Fibroblast of skin of abdomen (primary cell): ENCODE measurements around the gene RPS29.
"Not testable (repeated sequence)": the region's sequence is repeated elsewhere in the genome, so short reads cannot be mapped to it uniquely, and the experiment has no call there.

Experiments used
- DNase-seq: peaks from one replicate; pipeline ENCODE4 v3.0.0-alpha.2; 2013

The RPS29 gene

DNA sequence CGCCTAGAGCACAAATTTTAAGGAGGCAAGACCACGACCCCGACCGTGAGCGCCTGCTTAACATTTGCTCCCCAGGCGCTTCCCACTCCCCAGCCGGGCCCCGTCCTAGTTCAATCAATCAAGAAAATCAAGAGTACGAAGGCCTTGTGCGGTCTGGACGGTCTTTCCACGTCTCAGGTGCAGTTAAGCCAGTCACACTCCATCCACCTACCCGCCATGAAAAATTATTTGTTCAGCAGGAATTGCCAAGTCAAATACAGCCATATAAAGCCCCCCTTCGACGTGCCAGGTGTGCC lies 12.0 kb upstream of the RPS29 start:
- no peak for DNase-seq

DNA sequence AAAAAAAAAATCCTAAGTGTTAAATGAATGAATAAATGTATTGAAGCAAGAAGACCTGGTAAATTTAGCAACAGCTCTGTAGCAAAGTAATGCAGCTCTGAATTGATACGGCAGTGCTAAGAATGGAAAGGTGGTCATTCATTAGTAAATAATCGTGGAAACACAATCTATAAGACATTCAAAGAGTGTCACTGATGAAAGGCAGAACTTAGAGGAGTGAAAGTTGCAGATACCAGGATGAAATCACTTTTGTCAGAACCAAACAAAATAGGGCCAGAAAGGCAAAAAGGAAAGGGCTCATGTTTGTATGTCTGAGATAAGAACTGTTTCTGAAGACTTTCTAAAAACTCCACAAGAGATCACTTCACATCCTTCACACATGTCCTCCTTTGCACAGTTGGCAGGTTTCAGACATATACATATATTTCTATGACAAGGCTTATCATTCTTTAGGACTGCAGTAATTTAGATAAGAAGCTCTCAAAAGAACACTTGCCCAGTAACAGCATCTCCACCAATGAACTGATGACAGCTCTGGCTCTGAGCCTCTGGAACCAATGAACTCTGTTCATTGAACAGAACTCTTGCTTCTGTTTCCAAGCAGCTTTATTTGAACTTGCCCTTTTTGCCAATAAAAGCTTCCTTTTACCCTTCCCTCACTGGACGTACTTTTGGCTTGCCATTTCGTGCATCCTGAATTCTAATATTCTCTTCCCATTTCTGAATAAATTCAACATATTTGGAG lies 8.3 kb upstream of the RPS29 start:
- no peak for DNase-seq

DNA sequence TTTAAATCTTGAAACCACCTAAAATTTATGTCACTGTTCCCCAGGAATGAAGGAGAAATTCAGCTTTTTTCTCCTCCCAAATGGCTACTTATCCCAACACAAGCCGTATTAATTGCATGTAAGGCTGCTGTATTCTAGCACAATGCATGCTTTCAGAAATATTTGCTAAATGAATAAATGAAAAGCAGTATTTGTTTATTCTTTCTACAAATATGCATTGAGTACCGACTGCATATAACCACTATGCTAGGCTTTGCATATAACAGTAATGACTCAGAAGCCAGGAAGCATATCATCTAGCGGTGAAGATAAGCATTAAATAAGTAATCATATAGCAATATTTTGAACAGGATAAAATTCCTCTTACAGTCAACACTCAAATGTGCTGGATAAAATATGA lies 6.8 kb upstream of the RPS29 start:
- peak; percentile 63 for DNase-seq

DNA sequence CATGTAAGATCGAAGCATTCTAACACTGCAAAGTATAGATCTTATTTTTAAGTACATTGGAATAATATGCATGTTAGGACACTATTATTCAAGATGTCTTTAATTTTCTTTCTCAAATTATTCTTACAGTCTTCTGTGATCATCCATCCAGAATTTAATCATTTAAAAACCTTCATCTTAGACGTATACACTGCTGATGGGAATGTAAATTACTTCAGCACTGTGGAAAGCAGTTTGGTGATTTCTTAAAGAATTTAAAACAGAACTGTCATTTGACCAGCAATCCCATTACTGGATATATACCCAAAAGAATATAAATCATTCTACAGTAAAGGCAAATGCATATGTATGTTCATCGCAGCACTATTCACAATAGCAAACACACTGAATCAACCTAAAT lies 3.2 kb upstream of the RPS29 start:
- DNase-seq = no peak

DNA sequence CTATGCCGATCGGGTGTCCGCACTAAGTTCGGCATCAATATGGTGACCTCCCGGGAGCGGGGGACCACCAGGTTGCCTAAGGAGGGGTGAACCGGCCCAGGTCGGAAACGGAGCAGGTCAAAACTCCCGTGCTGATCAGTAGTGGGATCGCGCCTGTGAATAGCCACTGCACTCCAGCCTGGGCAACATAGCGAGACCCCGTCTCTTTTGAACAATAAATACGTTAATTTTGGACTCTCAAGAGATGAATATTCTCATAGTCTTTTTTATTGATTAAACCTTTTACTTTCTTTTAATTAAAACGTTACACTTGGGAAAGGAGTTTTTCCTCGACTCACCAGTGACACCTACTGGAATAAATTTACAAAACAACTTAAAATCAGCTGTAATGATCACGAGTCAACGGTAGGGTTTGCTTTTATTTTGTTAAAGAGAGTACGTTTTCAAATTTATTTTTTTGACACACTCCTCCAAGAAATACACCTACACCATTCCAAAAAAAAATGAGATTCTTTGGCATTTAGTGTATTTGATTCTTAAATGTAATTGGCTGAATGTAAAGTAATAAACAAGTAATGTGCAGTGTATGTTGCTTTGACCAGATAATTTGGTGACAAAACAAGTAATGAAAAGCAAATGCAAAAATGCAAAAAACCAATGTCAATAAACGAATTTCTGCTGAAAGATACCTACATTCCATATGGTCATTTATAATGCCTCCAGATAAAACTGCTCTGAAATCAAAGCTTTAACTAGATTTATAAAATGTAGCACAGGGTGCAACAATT lies 687 bp upstream of the RPS29 start:
- DNase-seq = peak; percentile 79

DNA sequence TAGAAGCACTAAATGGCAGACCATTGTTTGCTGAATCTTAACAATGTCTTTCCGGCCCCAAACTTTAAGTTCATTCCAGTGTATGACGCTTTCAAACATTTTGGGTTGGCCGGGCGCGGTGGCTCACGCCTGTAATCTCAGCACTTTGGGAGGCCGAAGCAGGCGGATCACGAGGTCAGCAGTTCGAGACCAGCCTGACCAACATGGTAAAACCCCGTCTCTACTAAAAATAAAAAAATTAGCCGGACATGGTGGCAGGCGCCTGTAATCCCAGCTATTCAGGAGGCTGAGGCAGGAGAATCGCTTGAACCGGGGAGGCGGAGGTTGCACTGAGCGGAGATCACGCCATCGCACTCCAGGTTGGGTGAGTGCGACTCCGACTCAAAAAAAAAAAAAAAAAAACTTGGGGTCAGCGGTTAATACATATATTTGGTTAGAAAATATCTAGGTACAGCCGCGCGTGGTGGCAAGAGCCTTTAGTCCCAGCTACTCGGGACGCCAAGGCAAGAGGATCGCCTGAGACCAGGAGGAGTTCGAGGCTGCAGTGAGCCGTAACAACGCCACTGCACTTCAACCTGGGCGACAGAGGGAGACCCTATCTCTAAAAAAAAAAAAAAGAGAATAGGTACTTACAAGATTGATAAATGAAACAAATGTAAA lies 1.1 kb downstream of the RPS29 start:
- not testable (repeated sequence) for DNase-seq

DNA sequence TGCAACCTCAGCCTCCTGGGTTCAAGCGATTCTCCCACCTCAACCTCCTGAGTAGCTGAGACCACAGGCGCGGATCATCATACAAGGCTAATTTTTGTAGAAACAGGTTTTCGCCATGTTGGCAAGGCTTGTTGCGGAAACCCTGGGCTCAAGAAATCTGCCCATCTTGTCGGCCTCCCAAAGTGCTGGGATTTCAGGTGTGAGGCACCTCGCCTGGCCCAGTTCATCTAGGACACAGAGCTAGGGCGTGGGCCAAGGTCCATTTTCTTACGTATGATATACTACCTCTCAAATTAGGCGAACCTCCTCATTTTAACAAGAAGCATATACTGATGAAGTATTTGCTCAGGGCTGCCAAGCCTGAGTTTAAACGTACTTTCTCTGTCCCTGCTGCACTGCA lies 2.1 kb downstream of the RPS29 start:
- DNase-seq = no peak

DNA sequence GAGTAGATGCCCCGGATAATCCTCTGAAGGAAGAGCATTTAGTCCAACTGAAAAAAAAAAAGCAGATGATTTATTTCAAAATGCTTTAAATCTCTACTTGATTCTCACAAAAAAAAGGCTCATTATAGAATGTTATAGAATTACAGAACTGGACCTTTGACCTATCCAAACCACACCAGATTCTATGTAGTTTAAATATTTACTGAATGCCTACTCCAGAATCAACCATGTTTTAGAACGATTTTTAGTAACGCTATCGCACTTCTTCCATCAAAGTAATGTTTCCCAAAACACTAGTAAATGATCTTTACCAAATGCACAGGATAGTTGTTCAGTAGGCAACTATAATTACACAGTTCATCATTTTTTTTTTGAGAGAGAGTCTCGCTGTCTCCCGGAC lies 2.6 kb downstream of the RPS29 start:
- no peak for DNase-seq

DNA sequence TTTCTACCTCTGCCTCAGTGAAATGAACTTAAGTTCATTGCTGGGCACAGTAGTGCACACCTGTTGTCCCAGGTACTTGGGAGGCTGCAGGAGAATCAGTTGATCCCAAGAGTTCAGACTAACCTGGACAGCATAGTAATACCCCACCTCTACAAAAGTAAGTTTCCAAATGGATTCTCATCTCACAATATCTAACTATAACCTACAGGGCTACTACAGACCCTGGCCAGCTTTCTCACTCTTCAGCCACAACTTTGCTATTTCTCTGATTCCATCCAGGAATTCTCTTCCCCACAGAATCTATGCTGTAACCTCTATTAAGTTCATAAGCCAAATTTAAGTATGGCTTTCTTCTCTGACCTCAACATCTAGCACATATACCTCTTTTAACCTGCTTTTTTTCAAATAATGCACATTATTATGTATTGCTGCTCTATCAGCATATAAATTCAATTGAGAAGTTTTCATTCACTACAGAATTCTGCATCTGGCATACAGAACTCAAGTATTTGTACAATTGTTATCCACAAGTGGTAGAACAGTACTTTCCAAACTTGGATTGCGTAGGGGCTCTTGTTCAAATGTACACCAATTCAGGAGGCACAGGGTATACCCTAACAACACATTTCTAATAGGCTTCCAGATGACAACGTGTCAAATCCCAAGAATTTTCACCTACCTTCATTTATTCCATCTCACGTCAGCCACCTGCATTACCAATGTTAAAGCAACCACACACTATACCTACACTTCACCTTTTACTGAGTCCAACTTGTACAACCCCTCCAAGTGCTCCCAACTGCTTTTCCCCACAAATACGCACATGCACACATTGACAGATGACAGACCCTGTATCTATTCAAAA lies 3.8 kb downstream of the RPS29 start:
- DNase-seq = no peak

DNA sequence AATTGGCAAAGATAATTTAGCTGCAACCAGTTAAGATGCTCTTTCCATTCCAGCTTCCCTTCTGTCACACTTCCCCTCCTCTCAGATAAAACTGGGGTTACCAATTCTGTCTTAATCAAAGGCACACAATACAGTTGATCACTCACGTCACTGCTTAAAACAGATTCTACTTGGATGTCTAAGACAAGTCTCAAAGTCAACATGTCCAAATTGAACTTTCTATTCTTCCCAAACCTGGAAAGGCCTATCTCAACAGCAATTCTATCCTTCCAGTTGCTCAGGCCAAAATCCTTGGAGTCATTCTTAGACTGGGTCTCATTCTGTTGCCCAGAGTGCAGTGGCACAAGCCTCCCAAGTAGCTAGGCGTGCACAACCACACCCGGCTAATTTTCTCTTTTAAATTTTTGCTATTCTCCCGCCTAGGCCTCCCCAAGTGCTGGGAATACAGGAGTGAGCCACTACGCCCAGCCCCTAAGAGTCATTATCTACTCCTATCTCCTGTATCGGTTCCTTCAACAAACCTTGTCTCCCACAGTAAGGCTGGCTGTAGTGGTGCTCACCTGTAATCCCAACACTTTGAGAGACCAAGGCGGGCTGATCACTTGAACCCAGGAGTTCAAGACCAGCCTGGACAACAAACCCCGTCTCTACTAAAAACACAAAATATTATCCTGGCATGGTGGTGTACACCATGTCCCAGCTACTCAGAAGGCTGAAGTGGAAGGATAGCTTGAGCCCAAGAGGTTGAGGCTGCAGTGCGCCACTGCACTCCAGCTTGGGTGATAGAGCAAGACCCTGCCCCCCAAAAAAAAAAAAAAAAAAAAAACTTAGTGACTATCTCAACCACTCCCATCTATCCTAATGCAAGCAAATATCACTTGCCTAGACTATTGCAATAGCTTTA lies 4.7 kb downstream of the RPS29 start:
- no peak for DNase-seq

DNA sequence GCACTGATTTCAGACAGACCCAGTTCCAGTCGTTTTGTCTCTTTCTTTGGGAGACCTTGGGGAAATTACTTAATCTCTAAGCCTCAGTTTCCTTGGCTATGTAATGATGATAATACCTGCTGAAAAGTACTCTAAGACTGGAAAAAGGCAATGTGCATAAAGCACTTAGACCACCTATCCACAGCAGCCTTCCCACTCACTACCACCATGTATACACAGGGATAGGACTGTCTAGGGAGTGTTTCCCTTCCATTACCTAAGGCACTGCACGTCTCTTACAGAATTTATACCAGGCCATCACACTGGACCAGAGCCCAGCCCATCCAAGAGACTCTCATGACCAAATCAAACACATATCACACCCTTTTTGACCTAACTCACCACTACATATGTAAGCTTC lies 6.3 kb downstream of the RPS29 start:
- DNase-seq = no peak

DNA sequence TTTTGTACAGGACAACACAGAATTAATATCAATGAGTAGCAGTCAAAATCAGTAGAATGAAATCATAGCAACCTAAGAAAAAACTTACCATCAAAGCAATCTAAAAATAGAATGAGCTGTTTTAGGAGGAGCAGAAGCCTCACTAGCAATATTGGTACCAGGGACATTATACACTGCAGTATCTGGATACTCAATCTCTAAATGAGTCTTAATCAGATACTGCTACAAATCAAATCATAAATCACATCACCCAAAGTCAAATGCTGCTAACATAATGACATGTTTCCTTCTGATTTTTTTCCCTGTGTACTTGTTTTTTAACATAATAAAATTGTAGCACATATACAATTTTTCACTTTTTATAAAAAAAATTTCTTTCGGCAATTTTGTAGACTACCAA lies 8.0 kb downstream of the RPS29 start:
- no peak for DNase-seq

DNA sequence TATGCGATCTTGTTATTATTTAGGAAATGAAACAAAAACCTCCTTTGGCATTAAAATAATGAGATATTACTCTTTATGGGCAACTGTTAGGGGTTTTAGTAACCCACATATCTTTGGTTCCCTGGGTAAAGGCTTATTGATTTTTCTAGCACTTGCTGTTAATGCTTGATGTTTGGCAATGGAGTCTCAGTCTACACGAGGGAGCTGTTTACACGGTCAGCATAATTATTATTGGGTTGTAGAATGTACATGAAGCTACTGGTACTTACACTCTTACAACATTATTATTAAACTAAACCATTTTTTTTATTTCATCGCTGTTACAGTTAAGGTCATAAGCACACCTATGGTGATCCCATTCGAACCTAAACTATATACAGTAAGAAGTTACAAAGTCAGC lies 12.1 kb downstream of the RPS29 start:
- no peak for DNase-seq

DNA sequence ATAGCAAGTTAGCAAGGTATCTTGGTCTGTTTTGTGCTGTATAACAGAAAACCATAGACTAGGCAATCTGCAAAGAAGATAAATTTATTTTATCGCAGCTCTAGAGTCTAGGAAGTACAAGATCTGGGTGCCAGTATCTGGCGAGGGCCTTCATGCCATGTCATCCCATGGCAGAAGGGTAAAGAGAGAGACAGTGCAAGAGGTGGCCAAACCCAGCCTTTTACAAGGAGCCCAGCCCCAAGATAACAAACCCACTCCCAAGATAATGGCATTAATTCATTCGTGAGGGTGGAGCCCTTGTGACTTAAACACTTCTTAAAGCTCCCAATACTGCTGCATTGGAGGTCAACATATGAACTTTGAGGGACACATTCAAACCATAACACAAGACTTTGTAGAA lies 16.9 kb downstream of the RPS29 start:
- no peak for DNase-seq

DNA sequence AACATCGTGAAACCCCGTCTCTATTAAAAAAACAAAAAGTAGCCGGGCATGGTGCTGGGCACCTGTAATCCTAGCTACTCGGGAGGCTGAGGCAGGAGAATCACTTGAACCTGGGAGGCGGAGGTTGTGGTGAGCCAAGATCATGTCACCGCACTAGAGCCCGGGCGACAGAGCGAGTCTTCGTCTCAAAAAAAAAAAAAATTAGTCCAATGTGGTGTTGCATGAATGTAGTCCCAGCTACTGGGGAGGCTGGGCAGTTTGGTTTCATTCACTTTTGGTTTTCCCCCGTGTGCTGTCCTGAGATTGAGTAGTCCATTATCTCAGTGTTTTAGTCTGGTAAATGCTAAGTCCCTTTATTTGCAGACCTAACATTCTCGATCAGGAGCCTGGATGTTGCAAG lies 19.5 kb downstream of the RPS29 start:
- no peak for DNase-seq

DNA sequence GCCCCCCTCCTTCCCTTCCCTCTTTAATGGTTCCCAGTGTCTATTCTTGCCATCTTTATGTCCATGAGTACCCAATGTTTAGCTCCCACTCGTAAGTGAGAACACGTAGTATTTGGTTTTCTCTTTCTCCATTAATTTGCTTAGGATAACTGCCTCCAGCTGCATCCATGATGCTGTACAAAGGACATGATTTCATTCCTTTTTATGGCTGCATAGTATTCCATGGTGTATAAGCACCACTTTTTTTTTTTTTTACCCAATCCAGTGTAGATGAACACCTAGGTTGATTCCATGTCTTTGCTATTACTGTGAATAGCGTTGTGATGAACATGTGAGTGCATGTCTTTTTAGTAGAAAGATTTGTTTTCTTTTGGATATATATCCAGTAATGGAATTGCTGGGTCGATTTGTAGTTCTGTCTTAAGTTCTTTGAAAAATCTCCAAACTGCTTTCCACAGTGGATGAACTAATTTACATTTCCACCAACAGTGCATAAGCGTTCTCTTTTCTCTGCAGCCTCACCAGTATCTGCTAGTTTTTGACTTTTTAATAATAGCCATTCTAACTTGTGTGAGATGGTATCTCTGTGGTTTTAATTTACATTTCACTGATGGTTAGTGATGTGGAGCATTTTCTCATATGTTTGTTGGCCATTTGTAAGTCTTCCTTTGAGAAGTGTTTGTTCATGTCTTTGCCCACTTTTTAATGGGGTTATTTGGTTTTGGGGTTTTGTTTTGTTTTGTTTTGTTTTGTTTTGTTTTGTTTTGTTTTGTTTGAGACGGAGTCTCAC lies 26.0 kb downstream of the RPS29 start:
- no peak for DNase-seq

DNA sequence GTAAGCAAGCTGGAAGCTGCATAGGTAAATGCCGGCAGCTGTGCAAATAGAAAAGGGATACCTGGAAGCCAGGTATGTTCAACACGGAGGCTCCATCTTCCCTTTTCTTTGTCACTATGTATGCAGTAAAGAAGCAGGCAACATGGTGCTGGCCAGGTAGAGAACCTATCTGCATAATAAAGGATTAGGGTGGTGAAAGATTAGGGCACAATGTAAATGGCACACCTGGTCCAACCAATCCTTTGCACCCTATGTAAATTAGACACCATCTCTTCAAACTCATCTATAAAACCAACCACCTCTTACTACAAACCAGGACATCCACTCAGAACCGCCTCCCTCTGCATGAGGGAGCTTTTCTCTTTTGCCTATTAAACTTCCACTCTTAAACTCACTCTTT lies 32.3 kb downstream of the RPS29 start:
- DNase-seq = no peak

DNA sequence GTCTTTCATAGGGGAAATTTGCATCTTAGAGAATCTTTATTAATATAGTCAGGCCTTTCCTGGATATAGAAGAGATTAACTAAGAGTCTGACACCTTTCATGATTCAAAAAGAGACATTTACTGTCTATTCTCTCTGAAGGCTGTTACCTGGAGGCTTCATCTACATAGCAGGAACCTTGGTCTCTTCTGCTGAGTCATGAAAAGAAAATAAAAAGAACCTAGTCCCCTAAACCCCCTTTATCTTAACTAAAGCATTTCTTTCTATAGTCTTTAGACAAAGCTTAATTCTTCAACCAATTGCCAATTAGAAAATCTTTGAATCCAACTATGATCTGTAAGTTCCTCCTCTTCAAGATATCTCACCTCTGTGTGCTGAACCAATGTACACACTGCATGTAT lies 33.1 kb downstream of the RPS29 start:
- no peak for DNase-seq

DNA sequence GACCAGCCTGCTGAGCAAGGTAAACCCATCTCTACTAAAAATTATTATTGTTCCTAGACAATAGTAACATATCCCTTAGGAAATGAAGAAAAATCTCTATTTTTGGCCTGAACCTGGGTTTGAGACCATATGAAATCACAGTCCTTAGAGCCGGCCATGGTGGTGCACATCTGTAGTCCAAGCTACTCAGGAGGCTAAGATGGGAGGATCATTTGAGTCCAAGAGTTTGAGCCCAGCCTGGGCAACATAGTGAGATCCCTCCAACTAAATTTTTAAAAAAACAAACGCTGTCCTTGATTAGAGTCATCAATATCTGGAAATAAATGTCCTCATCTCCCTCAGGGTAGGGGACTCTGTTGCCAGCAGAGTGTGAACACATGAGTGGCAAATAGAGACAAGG lies 34.6 kb downstream of the RPS29 start:
- DNase-seq = no peak

DNA sequence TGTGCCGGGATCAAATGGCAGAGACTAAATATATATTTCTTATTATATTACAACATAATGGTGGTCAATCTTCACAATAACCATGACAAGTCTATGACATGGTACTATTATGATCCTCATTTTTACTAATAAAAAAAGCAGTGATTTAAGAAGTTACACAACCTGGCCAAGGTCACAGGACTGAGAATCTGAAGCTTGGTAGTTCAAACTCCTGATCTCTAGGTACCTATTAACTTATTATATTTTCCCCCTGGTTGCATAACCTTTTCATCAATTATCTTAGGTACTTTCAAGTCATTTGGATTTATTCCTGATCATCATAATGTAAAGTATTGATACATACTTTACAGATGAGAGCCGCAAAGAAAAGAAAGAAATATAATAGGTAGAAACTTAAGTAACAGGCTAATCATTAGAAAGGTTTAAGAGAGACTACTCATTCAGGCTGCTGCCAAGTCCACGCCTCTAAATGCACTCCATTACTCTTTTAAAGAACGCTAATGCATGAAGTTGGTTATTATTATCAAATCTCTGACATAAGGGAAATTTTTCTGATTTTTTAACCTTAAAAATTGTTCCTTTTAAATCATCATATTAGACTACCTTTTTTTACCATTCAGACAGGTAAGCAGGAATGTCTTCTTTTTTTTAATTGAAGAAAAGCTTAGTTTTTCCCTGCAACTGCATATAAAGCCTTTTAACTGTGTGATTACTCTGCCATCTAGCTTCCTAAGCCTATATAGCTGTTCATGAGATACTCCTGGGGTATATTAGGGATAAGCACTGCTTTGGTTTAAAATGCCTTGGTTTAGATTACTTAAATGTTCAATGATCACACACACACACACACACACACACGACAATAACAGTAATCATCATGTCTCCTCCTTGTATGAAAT lies 35.6 kb downstream of the RPS29 start:
- no peak for DNase-seq
